NCI-H1930 (cell line): ENCODE data around the gene WDTC1.

Source experiments
- DNase-seq, 2 experiments: peaks; one replicate each; lab custom pipeline; 2025; lab: John Stamatoyannopoulos, UW

The WDTC1 gene

DNA sequence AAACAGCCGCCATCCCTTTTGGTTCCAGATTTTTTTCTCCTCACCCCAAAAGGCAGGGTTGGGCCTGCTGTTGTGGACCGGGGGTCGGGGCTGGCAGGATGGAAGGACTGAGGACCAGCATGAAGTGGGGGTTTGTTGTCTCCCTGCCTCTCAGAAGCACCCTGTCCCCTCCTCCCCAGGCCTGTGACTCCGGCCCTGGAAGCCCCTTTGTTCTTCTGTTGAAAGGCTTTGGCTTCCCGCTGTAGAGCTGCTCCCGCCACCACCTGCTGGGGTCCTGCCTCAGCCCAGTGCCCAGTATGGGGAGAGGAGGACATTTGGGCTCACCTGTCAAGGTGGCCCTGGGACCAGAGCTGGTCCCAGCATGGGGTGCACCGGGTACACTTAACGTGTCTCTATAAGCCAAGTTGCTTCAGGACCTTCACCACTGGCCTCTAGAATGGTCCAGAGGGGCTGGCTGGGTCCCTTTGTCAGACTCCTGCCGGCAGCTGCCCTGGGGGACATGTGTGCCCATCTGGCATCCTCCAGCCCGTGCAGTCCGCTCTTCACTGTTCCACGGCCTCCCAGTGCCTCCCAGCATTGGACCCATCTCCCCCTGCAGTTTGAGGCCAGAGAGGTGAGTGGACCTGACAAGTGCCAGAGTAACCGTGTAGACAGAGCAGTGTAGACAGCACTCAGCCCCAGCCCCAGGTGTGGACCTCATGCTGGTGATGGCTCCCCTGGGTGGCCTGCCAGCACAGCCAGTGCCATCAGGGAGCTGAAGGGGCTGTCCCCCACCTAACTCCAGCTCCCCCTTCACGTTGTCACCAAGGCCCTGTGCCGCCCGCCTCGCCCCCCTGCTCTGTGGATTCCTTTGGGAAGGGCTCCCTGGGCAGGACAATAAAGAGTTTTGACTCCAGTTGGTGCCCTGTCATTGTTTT lies 101.3 kb downstream of the WDTC1 start:
- DNase-seq, result no peak

DNA sequence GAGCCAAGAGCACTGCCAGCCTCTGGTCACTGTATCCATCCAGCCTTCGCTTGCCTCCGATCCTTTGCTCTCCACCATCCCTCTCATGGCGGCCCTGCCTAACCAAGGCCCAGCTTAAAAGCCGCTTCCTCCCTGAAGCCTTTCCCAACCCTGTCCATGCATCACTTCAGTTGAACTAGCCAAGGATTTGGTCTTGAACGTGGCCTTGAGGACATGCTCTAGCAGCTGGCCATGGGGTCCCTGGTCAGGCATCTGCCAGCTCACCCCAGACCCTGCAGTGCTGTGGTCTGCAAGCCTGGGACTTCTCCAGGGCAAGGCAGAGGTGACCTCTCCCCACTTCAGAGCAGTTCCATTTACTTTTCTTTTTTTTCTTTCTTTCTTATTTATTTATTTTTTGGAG lies 102.3 kb downstream of the WDTC1 start:
- no peak for DNase-seq

DNA sequence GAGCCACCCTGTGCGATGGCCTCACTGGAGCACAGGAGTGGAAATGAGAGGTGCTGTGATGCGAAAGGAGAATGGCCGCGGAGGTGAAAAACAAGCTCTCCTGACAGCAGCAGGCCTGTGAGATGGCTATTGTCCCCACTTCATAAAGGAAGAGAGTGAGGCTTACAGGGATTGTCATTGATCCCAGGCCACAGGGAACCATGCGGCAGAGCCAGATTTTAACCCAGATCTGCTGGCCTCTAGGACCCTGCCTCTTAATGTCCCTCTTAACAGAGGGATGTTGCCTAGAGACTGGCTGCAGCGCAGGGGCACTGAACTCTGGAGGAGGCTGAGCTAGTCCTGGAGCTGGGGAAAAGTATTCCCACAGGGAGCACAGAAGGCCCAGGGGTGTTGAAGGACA lies 104.3 kb downstream of the WDTC1 start:
- DNase-seq, result no peak

DNA sequence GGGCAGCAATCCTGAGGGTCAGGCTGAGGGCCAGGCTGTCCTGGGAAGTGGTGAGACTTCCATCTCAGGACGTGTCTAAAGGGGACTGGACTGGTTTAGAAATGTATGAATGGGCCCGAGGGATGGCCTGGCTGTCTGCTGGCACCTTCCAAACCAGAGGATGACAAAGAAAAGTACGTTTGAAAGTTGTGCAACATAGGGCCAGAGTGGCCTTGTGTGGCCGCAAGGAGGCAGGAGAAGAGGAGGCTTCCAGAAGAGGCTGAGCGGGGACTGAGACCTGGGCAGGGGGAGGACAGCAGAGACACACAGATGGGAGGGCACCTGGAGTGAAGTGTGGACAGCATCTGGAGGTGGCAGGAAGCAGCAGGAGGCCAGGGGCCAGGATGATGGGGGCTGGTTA lies 104.8 kb downstream of the WDTC1 start:
- no peak for DNase-seq

GRCh38 chr1:27341525-27342252 lies 107.3 kb downstream of the WDTC1 start, which contains the start of gene SYTL1:
SYTL1 (plus strand) TSS chr1:27342022; CDS start chr1:27345335, 3,313 bp downstream.
- DNase-seq, result no peak

DNA sequence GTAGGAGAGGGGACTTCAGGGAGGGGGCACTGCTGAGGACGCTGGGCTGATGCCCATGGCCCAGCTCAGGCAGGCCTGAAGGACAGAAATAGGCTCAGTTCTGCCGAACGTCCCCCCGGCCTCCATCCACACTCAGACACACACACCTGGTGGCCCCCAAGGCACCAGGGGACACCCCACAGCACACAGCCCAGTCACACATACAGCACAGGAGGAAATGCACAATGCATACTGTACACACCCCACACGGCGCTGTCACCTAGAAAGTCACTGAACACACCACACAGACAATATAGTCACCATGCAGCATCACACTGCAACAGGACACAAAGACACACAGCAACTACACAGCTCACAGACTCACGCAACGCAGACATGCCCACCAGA lies 108.0 kb downstream of the WDTC1 start:
- DNase-seq, result no peak

GRCh38 chr1:27342778-27343638 lies 108.6 kb downstream of the WDTC1 start:
- DNase-seq, result no peak

DNA sequence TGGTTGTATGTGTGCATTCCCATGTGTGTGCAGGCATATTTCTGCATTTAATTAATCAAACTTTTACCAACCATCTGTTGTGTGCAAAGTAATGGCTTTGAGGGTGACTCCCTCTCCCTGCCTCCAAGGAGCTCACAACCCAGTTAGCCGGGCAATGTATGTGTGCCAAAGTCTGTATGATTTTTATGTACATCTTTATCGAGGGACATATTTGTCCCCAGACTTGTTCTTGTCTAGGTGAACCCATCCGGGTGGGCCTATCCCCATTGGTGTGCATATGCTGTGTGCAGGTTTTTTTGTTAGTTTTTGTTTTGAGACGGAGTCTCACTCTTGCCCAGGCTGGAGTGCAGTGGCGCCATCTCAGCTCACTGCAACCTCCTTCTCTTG lies 109.2 kb downstream of the WDTC1 start:
- no peak for DNase-seq

GRCh38 chr1:27345272-27345671 lies 110.8 kb downstream of the WDTC1 start:
- DNase-seq, result no peak

- no peak for DNase-seq
These were observed 111.9 kb downstream of the WDTC1 start for GRCh38 chr1:27346357-27346756.

DNA sequence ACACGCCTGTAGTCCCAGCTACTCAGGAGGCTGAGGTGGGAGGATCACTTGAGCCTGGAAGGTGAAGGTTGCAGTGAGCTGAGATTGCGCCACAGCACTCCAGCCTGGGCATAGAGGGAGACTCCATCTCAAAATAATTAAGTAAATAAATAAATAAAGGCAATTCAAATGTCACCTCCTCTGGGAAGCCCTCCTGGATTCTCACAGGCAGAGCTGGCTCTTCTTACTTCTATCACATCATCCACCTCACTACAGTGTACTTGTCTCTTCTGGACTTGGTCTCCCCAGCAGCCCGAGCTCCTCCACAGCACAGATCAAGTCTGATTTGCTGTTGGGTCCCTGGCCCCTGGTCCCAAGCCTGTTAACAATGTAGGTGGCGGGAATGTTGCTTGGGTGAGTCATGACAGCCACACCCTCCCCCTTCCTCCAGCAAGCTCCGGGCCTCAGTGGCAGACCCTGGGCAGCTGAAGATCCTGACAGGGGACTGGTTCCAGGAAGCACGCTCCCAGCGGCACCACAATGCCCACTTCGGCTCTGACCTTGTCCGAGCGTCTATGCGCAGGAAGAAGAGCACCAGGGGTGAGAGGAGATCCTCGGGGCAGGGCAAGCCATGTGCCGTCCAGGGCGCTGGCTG lies 112.7 kb downstream of the WDTC1 start:
- DNase-seq, result no peak

DNA sequence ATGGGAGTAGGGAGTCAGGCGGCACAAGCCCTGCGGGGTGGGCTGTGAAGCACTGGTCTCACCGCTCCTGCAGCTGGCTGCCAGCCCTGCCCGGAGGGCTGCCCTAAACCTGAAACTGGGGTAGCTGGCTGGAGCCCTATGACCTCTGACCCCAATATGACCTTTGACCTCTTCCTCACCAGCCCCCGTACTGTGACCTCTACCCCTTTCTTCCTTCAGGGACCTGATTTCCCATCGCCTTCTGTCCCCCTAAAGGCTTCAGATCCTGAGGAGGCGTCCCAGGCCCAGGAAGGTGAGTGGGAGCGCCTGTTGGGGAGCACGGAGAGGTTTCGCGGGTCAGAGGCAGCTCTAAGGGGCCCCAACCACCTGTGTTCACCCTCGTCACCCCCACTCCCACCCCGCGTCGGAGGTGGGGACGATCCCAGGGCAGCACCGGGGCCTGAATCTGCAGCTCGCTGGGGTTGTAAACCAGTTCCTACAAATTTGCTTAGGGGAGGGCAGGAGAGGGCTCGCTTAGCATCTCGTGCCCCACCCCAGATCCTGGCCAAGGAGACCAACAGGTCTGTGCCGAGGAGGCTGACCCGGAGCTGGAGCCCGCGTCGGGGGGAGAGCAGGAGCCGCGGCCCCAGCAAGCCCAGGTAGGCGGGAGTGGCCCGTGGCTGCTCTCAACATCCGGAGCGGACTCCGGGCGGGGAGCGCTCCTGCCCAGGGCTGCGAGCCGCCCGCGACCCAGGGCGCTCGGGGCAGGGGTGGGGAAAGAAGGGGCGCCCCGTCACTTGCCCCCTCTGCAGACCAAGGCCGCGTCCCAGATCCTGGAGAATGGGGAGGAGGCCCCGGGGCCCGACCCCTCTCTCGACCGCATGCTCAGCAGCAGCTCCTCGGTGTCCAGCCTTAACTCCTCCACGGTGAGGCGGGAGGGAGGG lies 114.7 kb downstream of the WDTC1 start:
- peak in 1 of 2 experiments; percentile 46 for DNase-seq

- DNase-seq, result peak; percentile 42 to 63
These were observed 115.6 kb downstream of the WDTC1 start for GRCh38 chr1:27349784-27350662.

- DNase-seq, result no peak
These were observed 116.5 kb downstream of the WDTC1 start for GRCh38 chr1:27350663-27351540.

GRCh38 chr1:27351541-27352107 lies 117.2 kb downstream of the WDTC1 start:
- DNase-seq, result no peak

DNA sequence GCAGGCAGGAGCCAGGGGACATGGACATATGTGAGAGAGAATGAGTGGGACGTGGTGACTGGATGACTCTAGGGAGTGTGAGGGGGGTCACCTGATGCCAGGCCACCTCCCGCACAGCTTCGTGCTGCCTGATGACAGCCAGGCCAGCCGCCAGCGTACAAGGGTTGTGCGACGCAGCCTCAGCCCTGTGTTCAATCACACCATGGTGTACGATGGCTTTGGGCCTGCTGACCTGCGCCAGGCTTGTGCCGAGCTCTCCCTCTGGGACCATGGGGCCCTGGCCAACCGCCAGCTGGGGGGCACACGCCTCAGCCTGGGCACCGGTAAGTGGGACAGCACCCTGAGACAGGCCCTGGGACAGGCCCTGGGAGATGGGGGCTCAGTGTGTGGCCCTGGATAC lies 118.7 kb downstream of the WDTC1 start:
- no peak for DNase-seq

DNA sequence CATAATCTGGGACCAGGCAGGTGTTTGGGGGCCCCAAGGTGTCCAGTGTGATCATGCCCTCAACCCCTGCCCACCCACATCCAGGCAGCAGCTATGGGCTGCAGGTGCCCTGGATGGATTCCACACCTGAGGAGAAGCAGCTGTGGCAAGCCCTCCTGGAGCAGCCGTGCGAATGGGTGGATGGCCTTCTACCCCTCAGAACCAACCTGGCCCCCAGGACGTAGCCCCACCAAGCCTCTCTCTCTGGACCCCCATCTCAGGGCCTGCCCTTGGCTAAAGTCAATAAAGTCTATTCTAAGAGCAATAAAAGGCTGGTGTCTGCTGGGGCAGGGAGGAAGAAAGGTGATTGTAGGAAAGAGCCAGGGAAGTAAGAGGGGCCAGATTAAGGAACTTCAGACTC lies 119.2 kb downstream of the WDTC1 start:
- no peak for DNase-seq

DNA sequence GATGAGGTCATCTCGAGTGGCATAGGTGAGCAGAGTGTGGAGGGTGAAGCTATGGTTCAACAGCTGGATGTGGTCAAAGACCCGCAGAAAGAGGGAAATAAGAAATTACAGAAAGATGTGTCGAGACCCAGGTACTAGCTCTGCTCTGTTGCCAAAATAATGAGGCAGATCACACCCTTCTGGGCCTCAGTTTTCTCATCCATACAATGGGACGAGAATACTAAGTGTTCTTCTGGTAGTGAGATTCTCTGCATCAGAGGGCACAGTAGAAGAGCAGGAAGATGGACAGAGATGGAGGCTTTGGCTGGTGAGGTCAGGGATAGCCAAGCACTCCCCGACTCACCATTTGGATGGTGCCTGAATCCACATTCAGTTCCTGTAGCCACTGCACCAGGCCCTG lies 121.3 kb downstream of the WDTC1 start:
- no peak for DNase-seq
